ENCODE data around the gene PTPRN2.

PTPRN2 gene

GRCh38 chr7:157689269-157690057 is 898.2 kb downstream of the PTPRN2 start:
- no peak for DNase-seq (ENCODE audit: low read depth)

- DNase-seq (ENCODE audit: low read depth), result no peak
These were observed 898.9 kb downstream of the PTPRN2 start for GRCh38 chr7:157688533-157689268.

GRCh38 chr7:157687845-157688532 is 899.6 kb downstream of the PTPRN2 start:
- DNase-seq (ENCODE audit: low read depth), result no peak

- no peak for DNase-seq (ENCODE audit: low read depth)
These were observed 900.5 kb downstream of the PTPRN2 start for GRCh38 chr7:157687158-157687557.

GRCh38 chr7:157686285-157686894 is 901.2 kb downstream of the PTPRN2 start:
- no peak for DNase-seq (ENCODE audit: low read depth)

GRCh38 chr7:157685430-157686284 is 902.0 kb downstream of the PTPRN2 start:
- DNase-seq (ENCODE audit: low read depth), result no peak

DNA sequence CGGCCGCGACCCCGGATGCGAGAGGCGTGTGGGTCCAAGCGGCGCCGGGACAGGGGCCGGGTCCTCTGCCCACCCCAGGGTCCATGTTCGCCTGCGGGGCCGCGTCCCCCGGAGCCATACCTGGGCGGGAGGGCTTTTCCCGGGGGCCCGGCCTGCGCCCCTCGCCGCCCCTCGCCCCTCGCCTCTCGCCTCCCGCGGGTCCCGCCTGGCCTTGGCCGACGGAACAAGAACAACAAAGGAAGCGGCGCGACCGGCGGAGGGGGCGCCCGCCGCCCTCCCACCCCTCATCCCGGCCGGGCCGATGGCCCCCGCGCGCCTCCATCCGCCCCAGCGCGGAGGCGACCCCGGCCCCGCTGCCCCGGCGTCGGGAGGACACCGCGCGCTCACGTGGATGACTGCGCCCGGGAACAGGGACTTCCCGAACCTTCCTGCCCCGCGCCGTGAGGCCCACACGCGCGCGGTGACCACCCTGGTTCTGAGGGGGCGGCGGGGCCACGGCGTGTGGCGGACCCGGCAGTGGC is 902.7 kb downstream of the PTPRN2 start:
- no peak for DNase-seq (ENCODE audit: low read depth)

DNA sequence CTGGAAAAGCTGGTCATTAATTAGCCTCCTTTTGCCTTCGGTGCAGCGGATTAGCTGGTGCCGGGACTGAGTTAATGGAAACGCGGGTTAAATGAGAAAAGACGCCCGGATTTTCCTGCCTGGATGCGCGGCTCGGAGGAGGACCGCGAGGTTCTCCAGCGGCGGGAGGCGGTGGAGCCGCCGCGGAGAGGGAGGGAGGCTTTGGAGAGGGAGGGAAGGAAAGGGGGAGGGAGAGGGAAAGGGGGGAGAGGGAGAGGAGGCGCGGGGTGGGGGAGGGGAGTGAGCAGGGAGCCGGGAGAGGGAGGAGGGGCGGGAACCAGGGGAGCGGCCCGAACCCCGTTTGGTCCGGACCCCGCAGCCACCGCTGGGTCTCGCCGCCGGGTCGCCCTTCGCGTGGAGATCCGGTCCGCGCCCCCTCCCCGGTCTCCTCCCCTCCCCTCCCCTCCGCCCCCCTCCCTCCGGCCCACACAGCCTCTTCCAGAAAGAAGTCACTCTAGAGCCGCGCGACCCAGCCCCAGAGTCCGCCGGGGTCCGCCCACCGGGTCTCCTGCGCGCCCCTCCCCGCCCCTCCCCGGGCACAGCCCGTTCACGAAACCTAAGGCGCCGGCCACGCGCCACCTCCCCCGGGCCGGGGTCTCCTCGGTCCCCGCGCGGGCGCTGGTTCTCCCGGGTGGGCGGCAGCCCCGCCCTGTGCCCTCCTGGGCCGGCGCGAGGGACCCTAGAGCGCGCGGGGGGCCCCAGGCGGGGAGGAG is 903.3 kb downstream of the PTPRN2 start:
- DNase-seq (ENCODE audit: low read depth), result no peak

- no peak for DNase-seq (ENCODE audit: low read depth)
These were observed 903.9 kb downstream of the PTPRN2 start for GRCh38 chr7:157683747-157684156.

GRCh38 chr7:157682946-157683746 is 904.5 kb downstream of the PTPRN2 start:
- no peak for DNase-seq (ENCODE audit: low read depth)

- no peak for DNase-seq (ENCODE audit: low read depth)
These were observed 905.3 kb downstream of the PTPRN2 start for GRCh38 chr7:157682064-157682945.

GRCh38 chr7:157679607-157680006 is 908.0 kb downstream of the PTPRN2 start:
- DNase-seq (ENCODE audit: low read depth), result no peak

GRCh38 chr7:157678501-157678900 is 909.1 kb downstream of the PTPRN2 start:
- DNase-seq (ENCODE audit: low read depth), result no peak

GRCh38 chr7:157676456-157677255 is 911.0 kb downstream of the PTPRN2 start:
- DNase-seq (ENCODE audit: low read depth), result no peak

DNA sequence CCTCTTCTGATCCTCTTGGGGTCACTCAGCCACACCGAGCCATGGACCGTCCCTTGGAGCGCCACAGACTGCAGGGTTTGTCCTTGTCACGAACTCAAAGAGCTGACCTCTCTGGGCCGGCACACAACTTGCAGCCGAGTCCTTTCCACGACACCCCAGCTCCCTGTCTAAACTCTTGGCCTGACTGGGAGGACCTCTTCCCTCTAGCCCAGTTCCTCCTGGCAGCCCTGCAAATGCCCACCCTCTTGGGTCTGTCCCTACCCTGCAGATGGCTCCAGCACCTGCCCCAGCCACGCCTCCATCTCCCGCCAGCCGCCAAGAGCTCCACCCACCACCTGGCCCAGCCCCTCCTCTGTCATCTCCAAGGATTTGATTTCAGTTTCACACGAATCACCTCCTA is 911.6 kb downstream of the PTPRN2 start:
- DNase-seq (ENCODE audit: low read depth), result no peak

GRCh38 chr7:157675427-157675927 is 912.1 kb downstream of the PTPRN2 start:
- DNase-seq (ENCODE audit: low read depth), result no peak

DNA sequence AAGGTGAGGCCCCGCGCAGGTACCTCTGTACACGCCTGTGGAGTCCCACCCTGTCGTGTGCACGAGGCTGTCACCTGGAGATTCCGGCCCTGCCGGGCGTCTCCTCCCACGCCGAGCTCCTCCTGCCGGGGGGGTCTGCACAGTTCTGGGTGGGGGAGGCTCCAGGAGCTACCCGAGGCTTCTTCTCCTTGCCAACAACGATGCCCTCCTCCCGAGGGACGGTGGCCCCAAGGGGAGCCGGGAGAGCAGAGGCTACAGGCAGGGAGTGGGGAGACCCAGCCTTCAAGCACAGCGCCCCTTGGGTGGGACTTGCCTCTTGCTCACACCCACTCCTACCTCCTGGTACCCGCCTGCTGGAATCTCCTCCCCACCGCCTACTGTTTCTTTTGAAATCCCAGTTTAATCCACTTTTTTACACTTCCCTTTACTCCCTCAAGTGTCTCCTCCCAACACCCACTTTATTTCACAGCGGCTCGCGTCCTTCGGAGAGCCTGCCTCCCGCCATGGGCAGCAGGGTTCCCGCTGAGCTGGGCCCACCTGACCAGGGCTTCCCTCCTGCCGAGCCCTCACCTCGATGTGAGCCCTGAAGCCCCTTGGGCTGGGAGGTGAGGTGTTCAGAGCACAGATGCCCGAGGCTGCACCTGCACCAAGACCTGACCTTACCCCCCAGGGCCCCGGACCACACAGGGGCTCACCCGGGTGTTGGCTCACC is 912.8 kb downstream of the PTPRN2 start:
- DNase-seq (ENCODE audit: low read depth), result no peak
